Fibroblast of skin of left quadriceps (primary cell): ENCODE data around the gene CTU1.

Source experiments
- DNase-seq, 2 experiments: peaks; one replicate each; pipeline ENCODE4 v3.0.0-alpha.2; 2013; ENCODE audit warnings: low read depth in 2 of 2

CTU1 gene

DNA sequence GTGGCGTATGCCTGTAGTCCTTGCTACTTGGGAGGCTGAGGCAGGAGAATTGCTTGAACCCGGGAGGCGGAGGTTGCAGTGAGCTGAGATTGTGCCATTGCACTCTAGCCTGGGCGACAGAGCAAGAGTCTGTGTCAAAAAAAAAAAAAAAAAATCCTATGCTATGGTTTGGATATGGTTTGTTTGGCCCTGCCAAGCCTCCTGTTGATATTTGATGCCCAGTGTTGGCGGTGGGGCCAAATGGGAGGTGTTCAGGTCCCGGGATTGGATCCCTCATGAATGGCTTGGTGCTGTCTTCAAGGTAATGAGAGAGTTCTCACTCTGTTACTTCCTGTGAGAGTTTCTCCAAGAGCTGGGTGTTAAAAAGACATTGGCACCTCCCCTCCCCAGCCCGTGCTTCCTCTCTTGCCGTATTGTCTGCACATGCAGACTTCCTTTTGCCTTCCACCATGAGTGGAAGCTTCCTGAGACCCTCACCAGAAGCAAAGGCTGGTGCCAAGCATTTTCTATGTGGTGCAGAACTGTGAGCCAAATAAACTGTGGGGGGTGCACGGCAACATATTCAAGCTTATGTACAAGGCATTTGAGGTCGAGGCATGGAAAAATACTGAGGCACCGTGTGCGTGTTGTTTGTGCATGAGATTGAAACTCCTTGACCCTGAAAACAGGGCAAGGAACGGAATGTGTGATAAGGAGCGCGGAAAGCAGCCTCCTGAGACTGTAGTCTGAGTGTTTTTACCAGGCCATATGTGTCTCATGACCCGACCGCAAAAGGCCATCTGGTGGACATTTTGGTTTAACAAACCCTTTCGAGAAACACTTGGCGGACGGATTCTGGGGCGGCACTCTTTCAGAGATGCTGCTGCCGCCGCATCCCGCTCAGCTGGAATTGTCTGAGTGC lies 23.8 kb upstream of the CTU1 start:
- no peak for DNase-seq

DNA sequence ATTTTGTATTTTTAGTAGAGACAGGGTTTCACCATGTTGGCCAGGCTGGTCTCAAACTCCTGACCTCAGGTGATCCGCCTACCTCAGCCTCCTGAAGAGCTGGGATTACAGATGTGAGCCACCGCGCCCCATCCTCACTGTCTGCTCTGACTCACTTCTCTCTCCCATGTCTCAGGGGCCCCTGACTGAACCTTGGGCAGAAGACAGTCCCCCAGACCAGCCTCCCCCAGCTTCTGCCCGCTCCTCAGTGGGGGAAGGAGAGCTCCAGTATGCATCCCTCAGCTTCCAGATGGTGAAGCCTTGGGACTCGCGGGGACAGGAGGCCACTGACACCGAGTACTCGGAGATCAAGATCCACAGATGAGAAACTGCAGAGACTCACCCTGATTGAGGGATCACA lies 21.5 kb upstream of the CTU1 start:
- no peak for DNase-seq

DNA sequence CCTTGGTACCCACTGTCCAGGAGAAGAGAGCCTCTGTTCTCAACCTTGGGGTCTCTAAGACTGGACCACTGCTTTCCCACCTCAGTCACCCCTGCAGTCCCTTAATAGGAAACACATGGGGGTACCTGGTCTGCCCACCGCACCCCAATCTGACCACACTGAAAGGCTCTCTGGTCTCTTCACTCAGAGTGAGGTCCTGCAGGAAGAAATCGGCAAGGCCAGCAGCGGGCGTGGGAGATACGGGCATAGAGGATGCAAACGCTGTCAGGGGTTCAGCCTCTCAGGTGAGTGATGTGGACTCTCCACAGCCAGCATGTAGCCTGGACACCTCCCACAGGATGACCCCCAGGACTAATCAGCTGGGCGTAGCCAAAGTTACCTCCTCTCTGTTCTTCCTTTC lies 20.0 kb upstream of the CTU1 start:
- DNase-seq = no peak

DNA sequence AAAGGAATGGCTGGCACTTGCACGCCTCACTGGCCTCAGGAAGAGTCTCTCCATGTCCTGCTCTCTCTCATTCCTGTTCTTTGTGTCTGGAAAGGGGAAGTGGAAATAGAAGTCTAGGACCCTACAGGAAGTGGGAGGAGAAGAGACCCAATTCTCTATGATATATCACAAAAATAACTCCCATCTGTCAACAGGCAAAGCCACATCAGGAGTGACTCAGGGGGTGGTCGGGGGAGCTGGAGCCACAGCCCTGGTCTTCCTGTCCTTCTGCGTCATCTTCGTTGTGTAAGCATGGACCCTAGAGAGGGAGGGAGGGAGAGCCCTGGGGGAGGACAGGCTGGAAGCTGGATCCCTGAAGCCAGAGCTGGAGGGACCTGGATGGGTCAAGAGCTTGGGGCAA lies 19.5 kb upstream of the CTU1 start:
- DNase-seq = peak; percentile 49 to 52

DNA sequence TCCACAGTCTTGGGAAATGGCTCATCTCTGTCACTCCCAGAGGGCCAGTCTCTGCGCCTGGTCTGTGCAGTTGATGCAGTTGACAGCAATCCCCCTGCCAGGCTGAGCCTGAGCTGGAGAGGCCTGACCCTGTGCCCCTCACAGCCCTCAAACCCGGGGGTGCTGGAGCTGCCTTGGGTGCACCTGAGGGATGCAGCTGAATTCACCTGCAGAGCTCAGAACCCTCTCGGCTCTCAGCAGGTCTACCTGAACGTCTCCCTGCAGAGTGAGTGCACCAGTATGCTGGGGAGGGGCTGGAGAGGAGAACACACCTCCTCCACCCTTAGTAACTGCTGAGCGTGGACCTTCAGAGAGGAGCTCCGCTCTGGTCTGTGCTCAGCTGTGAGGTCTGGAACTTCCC lies 18.8 kb upstream of the CTU1 start:
- DNase-seq = no peak

DNA sequence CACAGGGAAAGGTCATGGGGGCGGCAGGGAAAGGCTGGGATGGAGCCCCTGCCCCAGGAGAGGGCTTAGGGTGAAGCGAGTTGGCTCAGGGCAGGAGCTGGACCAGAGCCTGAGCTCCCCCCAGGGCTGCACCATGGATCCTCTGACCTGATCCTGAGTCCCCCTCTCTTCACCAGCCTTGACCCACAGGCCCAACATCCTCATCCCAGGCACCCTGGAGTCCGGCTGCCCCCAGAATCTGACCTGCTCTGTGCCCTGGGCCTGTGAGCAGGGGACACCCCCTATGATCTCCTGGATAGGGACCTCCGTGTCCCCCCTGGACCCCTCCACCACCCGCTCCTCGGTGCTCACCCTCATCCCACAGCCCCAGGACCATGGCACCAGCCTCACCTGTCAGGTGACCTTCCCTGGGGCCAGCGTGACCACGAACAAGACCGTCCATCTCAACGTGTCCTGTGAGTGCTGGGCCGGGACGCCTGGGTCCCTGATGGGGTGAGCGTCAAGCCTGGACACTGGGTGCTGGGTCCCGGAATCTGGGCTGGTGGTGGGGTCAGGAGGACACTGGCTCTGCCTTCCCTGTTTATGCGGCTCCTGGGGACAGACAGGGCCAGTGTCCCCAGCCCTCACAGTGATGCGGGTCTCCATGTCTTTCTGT lies 17.3 kb upstream of the CTU1 start:
- no peak for DNase-seq

DNA sequence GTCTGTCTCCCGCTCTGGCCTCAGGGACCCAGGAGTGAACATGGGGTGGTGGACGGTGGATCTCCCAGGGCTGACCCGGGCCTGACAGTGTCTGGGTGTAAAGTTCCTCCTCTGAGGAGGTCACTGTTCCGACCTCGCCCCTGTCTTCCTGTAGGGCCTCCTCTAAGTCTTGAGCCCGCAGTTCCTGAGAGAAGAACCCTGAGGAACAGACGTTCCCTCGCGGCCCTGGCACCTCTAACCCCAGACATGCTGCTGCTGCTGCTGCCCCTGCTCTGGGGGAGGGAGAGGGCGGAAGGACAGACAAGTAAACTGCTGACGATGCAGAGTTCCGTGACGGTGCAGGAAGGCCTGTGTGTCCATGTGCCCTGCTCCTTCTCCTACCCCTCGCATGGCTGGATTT lies 16.5 kb upstream of the CTU1 start, which contains the start of gene SIGLEC9:
Gene SIGLEC9, plus strand, starts transcription at position 178 of the 400 bp plus-strand sequence. Its CDS starts 69 bp downstream, at position 247.
- DNase-seq = no peak

DNA sequence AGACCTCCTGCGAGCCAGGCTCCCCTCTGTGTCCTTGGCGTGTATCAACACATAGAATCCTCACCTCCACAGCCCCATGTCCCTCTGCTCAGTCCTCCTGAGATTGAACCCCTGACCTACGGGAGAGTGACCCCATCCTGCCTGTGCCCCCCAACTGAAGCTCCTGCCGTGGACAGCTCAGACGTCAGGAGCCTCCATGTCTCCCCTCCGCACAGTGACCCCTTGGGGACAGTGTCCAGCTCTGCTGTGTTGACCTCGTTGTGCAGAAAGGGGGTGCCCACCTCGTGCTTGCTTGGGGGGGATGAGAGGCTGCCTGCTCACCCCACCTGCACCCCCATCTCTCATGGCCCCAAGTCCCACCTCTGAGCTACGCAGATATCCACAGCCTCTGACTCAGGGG lies 16.0 kb upstream of the CTU1 start:
- no peak for DNase-seq

DNA sequence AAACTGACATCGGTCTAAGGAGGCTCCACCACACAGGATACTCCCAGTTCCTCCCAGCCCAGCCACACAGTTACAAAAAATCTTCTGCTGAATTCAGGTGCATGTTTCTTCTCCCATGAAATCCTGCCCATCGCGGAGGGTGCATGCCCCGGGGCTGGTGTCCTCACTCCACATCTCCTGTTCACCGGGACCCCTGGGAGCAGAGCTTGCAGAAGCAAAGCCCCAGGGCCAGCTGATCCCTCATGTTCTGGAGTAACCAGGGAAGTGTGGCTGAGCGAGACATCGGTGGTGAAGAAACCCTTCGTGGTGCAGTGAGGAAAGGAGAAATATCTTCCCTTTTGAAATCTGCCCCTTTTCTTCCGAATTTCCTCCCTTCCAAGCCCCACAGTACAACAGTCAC lies 15.6 kb upstream of the CTU1 start:
- no peak for DNase-seq

DNA sequence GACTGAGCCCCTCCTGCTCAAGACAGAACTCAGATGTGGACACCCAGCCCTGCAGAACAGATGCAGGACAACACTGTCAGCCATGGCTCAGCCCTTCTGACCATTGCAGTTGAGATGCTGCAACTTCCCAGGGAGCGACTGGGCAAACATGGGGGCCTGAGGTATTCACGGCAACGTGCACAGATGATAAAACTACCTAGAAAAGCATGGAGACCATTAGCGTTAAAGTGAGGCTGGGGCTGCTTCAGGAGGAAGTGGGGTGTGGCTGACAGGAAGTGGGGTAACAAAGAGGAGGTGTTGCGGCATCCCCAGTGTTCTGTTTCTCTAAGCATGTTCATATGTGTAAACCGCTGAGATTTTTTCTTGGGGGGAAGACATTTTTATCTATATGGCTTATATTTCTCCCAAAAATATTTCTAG lies 15.2 kb upstream of the CTU1 start:
- DNase-seq = no peak

DNA sequence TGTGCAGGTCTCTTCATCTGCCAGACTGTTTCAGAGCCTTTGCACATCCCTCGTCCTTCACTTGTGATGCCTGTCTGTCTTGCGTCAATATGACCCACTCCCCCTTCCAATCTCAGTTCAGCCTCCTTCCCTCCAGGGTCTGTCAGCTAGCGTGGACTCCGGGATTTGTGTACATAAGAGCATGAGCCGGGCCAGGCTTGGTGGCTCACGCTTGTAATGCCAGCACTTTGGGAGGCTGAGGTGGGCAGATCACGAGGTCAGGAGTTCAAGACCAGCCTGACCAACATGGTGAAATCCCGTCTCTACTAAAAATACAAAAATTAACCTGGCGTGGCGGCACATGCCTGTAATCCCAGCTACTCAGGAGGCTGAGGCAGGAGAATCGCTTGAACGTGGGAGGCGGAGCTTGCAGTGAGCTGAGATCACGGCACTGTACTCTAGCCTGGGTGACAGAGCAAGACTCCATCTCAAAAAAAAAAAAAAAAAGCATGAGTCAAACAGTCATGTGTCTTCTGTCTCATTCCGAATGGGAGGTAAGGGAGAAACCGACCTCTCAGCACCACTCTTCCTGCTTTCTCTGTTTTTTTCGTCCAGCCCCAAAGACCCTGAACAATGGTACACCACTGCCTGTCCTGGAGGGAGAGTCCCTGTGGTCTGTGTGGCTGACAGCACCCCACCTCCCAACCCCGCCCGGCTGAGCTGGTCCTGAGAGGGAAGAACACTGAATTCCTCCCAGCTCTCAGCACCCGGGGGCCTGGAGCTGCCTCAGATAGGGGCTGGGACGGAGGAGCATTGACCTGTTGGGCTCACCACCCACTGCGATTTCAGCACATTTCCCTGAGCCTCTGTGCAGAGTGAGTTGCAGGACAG lies 14.1 kb upstream of the CTU1 start:
- DNase-seq = no peak

DNA sequence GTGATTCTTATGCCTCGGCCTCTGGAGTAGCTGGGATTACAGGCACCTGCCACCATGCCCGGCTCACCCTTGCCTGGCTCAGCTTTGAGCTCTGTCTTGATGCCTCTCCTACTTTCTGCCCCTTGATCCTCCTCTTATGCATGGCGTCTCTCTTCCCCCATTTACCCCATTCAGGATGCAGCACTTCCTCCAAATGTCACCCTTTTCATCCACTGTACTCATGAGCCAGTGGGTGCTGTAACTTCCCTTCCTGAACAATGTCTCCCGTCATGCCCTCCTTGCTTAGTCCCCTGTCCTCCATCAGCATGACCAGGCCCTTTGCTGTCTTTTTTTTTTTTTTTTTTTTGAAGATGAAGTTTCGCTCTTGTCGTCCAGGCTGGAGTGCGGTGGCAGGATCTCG lies 13.0 kb upstream of the CTU1 start:
- DNase-seq = no peak

DNA sequence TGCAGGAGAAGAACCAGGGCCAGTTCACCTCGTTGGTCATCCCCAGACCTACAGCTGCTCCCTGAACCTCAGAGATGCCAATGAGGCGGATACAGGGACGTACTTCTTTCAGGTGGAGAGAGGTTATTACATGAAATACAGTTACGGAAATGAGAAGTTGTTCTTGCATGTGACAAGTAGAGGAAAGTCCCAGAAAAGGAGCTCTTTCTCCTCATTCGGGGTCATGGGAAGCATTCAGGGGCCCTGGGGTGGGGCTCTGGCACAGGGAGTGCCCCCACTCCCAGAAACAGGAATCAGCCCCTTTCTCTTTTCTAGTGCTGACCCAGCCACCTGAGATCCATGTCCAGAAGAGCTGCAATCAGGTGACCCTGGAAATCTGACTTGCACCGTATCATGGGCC lies 12.0 kb upstream of the CTU1 start:
- no peak for DNase-seq

DNA sequence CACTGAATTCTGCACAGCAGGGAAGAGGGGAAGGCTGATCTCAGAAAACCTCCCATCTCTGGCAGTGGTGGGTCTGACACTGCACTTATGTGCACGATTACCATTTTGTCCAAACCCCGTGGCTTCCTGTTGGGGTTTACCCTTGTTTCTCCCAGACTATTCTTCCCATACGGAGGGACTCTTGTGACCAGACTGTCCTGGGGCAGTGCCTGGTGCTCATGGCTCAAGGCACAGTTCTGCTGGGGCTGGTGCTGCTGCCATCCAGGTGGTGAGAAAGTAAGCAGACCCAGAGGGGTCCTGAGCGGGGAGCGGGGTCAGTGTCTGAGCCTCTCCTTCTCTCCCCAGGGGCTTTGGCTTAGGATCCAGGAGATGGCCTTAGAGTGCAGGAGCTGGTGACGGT lies 11.4 kb upstream of the CTU1 start:
- no peak for DNase-seq

DNA sequence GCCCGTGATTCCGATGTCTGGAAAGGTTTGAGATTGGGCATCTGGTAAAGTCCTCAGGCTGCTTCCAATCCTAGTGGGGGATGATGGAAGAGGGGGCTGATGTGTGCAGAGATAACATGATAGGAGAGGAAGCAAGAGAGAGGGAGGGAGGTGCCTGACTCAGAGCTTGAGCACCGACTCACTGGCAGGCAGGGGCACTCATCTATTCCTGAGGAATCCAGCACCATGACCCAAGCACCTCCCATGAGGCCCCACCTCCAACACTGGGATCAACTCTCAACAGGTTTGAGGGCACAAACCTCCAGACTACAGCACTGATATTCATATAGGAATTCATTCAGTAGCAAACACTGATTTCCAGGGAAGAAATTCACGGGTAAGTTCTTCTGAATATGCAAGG lies 10.9 kb upstream of the CTU1 start:
- no peak for DNase-seq

DNA sequence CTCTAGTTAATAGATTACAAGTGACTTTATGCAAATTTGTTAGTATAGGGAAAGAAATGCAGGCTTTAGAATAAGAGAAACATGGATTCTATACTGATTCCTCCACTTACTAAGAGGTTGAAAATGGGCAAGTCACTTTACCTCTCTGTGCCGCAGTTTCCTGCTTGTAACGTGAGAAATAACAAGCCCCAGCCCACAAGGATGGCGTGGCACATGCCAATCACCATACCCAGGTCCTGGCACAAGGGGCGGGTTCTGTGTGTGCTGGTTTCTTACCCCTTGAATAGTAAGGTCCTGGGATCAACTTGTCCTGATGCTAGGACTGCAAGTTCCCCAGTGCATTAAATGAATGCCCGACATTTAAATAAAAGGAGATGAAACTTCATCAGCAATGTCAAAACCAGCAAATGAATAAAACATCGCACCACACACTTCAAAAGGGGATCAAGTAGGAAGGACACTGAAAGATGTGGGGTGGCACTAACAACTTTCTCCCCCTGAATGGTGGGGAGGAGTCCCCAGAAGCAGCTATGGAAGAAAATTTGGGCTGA lies 8.6 kb upstream of the CTU1 start:
- DNase-seq = no peak

DNA sequence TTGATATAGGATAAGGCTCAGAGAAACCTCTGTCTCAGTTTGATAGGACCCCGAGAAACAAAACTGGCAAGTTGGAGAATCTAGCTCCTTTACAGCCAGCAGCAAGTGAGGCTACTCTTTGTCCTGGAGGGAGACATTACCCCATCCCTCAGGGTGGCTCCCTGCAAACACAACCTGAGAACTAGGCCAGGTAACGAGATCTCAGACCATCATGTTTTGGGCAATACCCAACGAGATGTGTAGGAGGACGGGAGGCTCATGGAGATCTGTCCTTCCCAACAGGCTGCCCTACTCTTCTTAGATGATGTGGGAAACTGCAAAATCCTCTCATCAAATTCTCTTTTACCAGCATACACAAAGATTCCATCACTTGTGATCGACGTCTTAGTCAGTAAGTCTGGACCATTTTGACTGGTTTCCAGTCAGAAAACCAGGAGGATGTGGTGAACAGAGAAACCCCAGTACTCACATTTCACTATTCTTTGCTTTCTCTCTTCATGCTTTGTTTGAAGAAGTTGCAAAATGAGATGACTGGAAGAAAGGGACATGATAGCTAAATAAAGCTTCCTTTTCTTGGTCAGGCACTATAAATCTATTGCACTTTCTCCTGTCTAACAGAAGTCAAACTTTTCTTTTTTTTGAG lies 6.0 kb upstream of the CTU1 start:
- DNase-seq = no peak

DNA sequence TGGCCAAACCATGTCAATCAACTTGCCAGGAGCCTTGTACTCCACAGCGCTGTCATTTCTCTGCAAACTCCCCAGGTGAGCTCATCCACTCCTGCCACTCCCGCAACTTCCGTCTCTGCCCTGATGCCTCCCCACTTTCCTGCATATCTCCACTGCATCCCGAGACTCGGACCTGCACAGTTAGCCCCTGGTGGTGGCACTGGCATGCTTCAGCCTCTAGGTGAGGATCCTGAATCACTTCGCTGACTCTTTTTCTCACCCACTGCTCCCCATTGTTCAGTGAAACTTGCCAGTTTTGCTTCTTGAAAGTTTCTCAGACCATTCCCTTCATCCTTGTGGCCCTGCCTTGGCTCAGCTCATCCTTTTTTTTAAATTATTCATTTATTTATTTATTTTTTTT lies 3.4 kb upstream of the CTU1 start:
- DNase-seq = no peak

DNA sequence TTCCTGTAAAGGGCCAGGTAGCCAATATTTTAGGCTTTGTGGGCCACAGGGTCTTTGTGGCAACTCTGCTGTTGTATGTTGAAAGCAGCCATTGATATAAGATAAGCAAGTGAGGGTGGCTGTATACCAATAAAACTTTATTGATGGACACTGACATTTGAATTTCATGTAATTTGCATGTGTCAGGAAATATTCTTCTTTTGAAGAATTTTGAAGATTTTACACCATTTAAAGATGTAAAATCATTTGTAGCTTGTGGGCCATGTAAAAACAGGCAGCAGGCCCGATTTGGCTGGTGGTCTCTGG lies 2.4 kb upstream of the CTU1 start:
- no peak for DNase-seq

DNA sequence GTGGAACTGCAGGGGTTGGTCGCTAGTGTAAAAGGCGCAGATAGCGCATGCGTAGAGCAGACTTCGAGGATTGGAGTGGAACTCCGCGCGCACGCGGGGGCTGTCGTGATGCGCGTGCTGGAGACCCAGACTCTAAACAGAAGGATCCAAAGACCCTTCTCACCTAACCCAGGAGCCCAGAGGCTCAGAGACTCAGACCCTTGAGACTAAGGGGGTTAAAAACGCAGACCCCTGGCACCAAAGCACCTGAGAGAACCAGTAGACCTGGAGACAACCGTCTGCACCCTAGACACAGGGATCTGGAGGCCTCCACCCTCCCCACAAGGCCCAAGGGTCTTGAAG lies 567 bp upstream of the CTU1 start:
- DNase-seq = peak in 1 of 2 experiments; percentile 35

DNA sequence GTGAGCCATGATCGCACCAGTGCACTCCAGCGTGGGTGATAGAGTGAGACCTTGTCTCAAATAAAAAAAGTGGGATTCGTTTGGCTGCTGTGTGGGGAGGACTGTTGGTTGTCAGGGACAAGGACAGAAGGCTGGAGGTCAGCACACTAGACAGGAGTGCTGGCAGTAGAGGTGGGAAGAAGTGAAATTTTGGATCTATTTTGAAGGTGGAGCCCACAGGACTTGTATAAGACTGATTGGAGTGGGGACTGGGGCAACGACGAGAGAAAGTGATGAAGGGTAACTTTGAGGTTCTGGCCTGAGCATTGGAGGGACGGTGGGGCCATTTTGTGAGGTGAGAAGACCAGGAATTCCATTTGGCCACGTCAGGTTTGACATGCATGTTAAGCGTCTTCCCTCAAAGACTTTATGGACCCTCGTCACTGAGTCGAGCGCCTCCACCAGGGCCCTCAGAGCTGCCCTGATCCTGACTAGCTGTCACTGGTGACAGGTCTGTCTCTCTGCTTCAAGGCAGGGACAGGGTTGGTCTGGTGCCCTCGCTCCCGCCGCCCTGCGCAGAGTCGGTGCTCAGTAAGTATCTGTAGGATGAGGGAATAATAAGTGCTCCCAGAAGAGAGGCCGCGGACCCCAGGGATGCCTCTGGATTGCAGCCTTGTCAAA lies 673 bp downstream of the CTU1 start:
- no peak for DNase-seq
